HG02571 (cell line): ENCODE measurements around the gene PIGQ.

Experiments
- ATAC-seq: cut with Tn5 transposase; IDR thresholded peaks from one replicate; pipeline ENCODE4 v1.9.1; 2021; ENCODE audit warnings: mild to moderate bottlenecking, moderate library complexity; ENCODE audit not compliant: unreplicated experiment

The PIGQ gene

GRCh38 chr16:533391-534123 is 36.2 kb upstream of the PIGQ start:
- no peak for ATAC-seq

- no peak for ATAC-seq
These were observed 35.6 kb upstream of the PIGQ start for GRCh38 chr16:534135-534534.

- ATAC-seq = no peak
These were observed 34.8 kb upstream of the PIGQ start for GRCh38 chr16:534856-535445.

- no peak for ATAC-seq
These were observed 34.0 kb upstream of the PIGQ start for GRCh38 chr16:535446-536405.

- ATAC-seq = no peak
These were observed 33.0 kb upstream of the PIGQ start for GRCh38 chr16:536746-537145.

- no peak for ATAC-seq
These were observed 32.1 kb upstream of the PIGQ start for GRCh38 chr16:537415-538335.

GRCh38 chr16:539901-540530 is 29.8 kb upstream of the PIGQ start:
- ATAC-seq = no peak

GRCh38 chr16:540645-541340 is 29.0 kb upstream of the PIGQ start:
- no peak for ATAC-seq

- ATAC-seq = no peak
These were observed 26.2 kb upstream of the PIGQ start for GRCh38 chr16:543301-544164.

- no peak for ATAC-seq
These were observed 25.3 kb upstream of the PIGQ start for GRCh38 chr16:544517-544916.

- ATAC-seq = no peak
These were observed 22.6 kb upstream of the PIGQ start for GRCh38 chr16:546909-547770.

- no peak for ATAC-seq
These were observed 21.2 kb upstream of the PIGQ start for GRCh38 chr16:548586-548985.

GRCh38 chr16:549544-550263 is 20.1 kb upstream of the PIGQ start:
- ATAC-seq = no peak

GRCh38 chr16:551210-551609 is 18.6 kb upstream of the PIGQ start:
- ATAC-seq = no peak

GRCh38 chr16:552171-552570 is 17.6 kb upstream of the PIGQ start:
- no peak for ATAC-seq

GRCh38 chr16:553601-554296 is 16.0 kb upstream of the PIGQ start:
- no peak for ATAC-seq

- ATAC-seq = no peak
These were observed 15.5 kb upstream of the PIGQ start for GRCh38 chr16:554297-554621.
